Left kidney (tissue), 2 donors: Measurements from ENCODE around the gene FARP1. TPM values are rescaled to one million over a fixed set of nuclear protein-coding genes. Genes with fewer than 3 reads are reported as not detected.

Experiments
- DNase-seq: peaks from one replicate; pipeline ENCODE4 v3.0.0-alpha.2; 2013
- polyA plus RNA-seq: library from polyadenylated mRNA; unstranded; fragments of 120-200 nt; gene quantifications from one replicate; pipeline ENCODE4 v1.2.1, GENCODE V29; 2013; ENCODE audit not compliant: insufficient read length

Gene FARP1
- polyA plus RNA-seq, 1 donor = 298 TPM

- DNase-seq = no peak
Measured at GRCh38 chr13:98201189-98201588, 58.3 kb downstream of the FARP1 start.

- DNase-seq = no peak
Measured at GRCh38 chr13:98201984-98202383, 59.1 kb downstream of the FARP1 start.

GRCh38 chr13:98203646-98204326, 60.9 kb downstream of the FARP1 start:
- no peak for DNase-seq

GRCh38 chr13:98204546-98204945, 61.7 kb downstream of the FARP1 start:
- no peak for DNase-seq

GRCh38 chr13:98206946-98207345, 64.1 kb downstream of the FARP1 start:
- DNase-seq = no peak

GRCh38 chr13:98207416-98207815, 64.5 kb downstream of the FARP1 start:
- no peak for DNase-seq

GRCh38 chr13:98208606-98209005, 65.7 kb downstream of the FARP1 start:
- no peak for DNase-seq

- DNase-seq = no peak
Measured at GRCh38 chr13:98212763-98213162, 69.9 kb downstream of the FARP1 start.

GRCh38 chr13:98213354-98213753, 70.5 kb downstream of the FARP1 start:
- DNase-seq = no peak

- DNase-seq = no peak
Measured at GRCh38 chr13:98214008-98214643, 71.2 kb downstream of the FARP1 start.

- DNase-seq = no peak
Measured at GRCh38 chr13:98214707-98215106, 71.8 kb downstream of the FARP1 start.

- no peak for DNase-seq
Measured at GRCh38 chr13:98215508-98215907, 72.6 kb downstream of the FARP1 start.

GRCh38 chr13:98216135-98216565, 73.3 kb downstream of the FARP1 start:
- no peak for DNase-seq

GRCh38 chr13:98216711-98217285, 73.9 kb downstream of the FARP1 start:
- DNase-seq = no peak

GRCh38 chr13:98217597-98217996, 74.7 kb downstream of the FARP1 start:
- DNase-seq = no peak

GRCh38 chr13:98219685-98220084, 76.8 kb downstream of the FARP1 start:
- no peak for DNase-seq

GRCh38 chr13:98220271-98220791, 77.4 kb downstream of the FARP1 start:
- no peak for DNase-seq

- DNase-seq = no peak
Measured at GRCh38 chr13:98221234-98221633, 78.3 kb downstream of the FARP1 start.

- no peak for DNase-seq
Measured at GRCh38 chr13:98222081-98222554, 79.2 kb downstream of the FARP1 start.

- DNase-seq = no peak
Measured at GRCh38 chr13:98222816-98223215, 79.9 kb downstream of the FARP1 start.

GRCh38 chr13:98223741-98224140, 80.8 kb downstream of the FARP1 start:
- DNase-seq = no peak

GRCh38 chr13:98224557-98224956, 81.7 kb downstream of the FARP1 start:
- DNase-seq = no peak
